GM23338 (cell line): ENCODE data around the gene WDR17. TPM values are rescaled to one million over a fixed set of nuclear protein-coding genes. Genes with fewer than 3 reads are reported as not detected.

Experiments used
- ATAC-seq: fragments of 200-7000 bp; cut with Tn5 transposase; 3 replicates; pipeline ENCODE4 v1.9.1; 2020
- DNase-seq: peaks from one replicate; pipeline ENCODE4 v3.0.0-alpha.2; 2015; ENCODE audit warnings: low spot score
- H2AFZ ChIP-seq: fragments of 200-600 bp; sonication (generic); 2 replicates; pipeline ENCODE4 v1.8.0; 2016; ENCODE audit warnings: antibody characterized with exemption, mild to moderate bottlenecking, moderate library complexity
- H3F3A ChIP-seq: fragments of 200-600 bp; sonication (generic); replicated peaks from 2 replicates; pipeline ENCODE4 v1.8.0; 2017; ENCODE audit warnings: antibody characterized with exemption, mixed run types, low read depth
- H3K27ac ChIP-seq: fragments of 200-600 bp; sonication (generic); 2 replicates; pipeline ENCODE4 v1.6.1; 2016; ENCODE audit warnings: low read depth
- H3K27me3 ChIP-seq: fragments of 200-600 bp; sonication (generic); 2 replicates; pipeline ENCODE4 v1.8.0; 2016; ENCODE audit warnings: mild to moderate bottlenecking, mixed run types, moderate library complexity; ENCODE audit not compliant: insufficient read depth
- H3K36me3 ChIP-seq: fragments of 200-600 bp; sonication (generic); 2 replicates; pipeline ENCODE4 v1.8.0; 2016; ENCODE audit warnings: mild to moderate bottlenecking; ENCODE audit not compliant: insufficient read depth
- H3K4me1 ChIP-seq: fragments of 200-600 bp; sonication (generic); 2 replicates; pipeline ENCODE4 v1.8.0; 2016; ENCODE audit warnings: mild to moderate bottlenecking, moderate library complexity; ENCODE audit not compliant: insufficient read depth
- H3K4me2 ChIP-seq: fragments of 200-600 bp; sonication (generic); 2 replicates; pipeline ENCODE4 v1.7.1; 2017; ENCODE audit warnings: mixed run types
- H3K4me3 ChIP-seq: fragments of 200-600 bp; sonication (generic); 2 replicates; pipeline ENCODE4 v1.6.1; 2016; ENCODE audit warnings: mixed run types
- H3K79me2 ChIP-seq: fragments of 200-600 bp; sonication (generic); replicated peaks from 2 replicates; pipeline ENCODE4 v1.8.0; 2017; ENCODE audit warnings: mild to moderate bottlenecking; ENCODE audit not compliant: insufficient read depth
- H3K9me2 ChIP-seq: fragments of 200-600 bp; sonication (generic); 2 replicates; pipeline ENCODE4 v1.8.0; 2017; ENCODE audit not compliant: insufficient read depth
- H4K20me1 ChIP-seq: fragments of 200-600 bp; sonication (generic); replicated peaks from 2 replicates; pipeline ENCODE4 v1.8.0; 2017; ENCODE audit warnings: mild to moderate bottlenecking; ENCODE audit not compliant: insufficient read depth
- H3K27ac Mint-ChIP-seq: 2 replicates; pipeline ENCODE4 v1.8.0; 2020; ENCODE audit warnings: inconsistent platforms, mild to moderate bottlenecking, moderate library complexity, mixed read lengths
- H3K27me3 Mint-ChIP-seq: 3 replicates; pipeline ENCODE4 v1.8.0; 2022; ENCODE audit warnings: low read depth, mild to moderate bottlenecking, moderate library complexity, mixed read lengths, inconsistent platforms; ENCODE audit not compliant: insufficient read depth, poor library complexity
- H3K36me3 Mint-ChIP-seq: 3 replicates; pipeline ENCODE4 v1.8.0; 2021; ENCODE audit warnings: low read depth, mild to moderate bottlenecking, inconsistent platforms, moderate library complexity, mixed read lengths
- H3K4me1 Mint-ChIP-seq: 3 replicates; pipeline ENCODE4 v1.8.0; 2020; ENCODE audit warnings: mild to moderate bottlenecking, inconsistent platforms, mixed read lengths
- H3K4me3 Mint-ChIP-seq: 3 replicates; pipeline ENCODE4 v1.8.0; 2021; ENCODE audit warnings: moderate library complexity, mild to moderate bottlenecking, inconsistent platforms, mixed read lengths
- H3K9me3 Mint-ChIP-seq: 3 replicates; pipeline ENCODE4 v1.8.0; 2020; ENCODE audit warnings: moderate library complexity, mild to moderate bottlenecking, inconsistent platforms, mixed read lengths
- CREB1 ChIP-seq: fragments of 250-450 bp; sonication (Bioruptor Pico); IDR thresholded peaks from 2 replicates; pipeline ENCODE4 v1.5.0; 2020; ENCODE audit warnings: low read depth, mild to moderate bottlenecking, moderate library complexity
- CTCF ChIP-seq, 2 experiments: fragments of 200-600 bp in 1 of 2; sonication (generic) in 1 of 2; conservative IDR thresholded peaks; 2 replicates each; pipeline versions ENCODE4 v1.5.1 to v1.6.1; 2016 to 2017; ENCODE audit warnings: antibody characterized with exemption in 2 of 2, low read depth in 2 of 2, mild to moderate bottlenecking in 2 of 2, moderate library complexity in 1 of 2
- ETS1 ChIP-seq: IDR thresholded peaks from 2 replicates; pipeline ENCODE4 v1.6.1; 2016; ENCODE audit warnings: antibody characterized with exemption
- EZH2 ChIP-seq: fragments of 200-600 bp; sonication (generic); IDR thresholded peaks from one replicate; pipeline ENCODE4 v1.8.0; 2017; ENCODE audit warnings: antibody characterized with exemption, mild to moderate bottlenecking, low read depth; ENCODE audit not compliant: unreplicated experiment
- EZH2phosphoT487 ChIP-seq: fragments of 200-600 bp; sonication (generic); IDR thresholded peaks from one replicate; pipeline ENCODE4 v1.8.1; 2018; ENCODE audit warnings: antibody characterized with exemption; ENCODE audit not compliant: unreplicated experiment
- JUNB ChIP-seq: IDR thresholded peaks from one replicate; pipeline ENCODE4 v1.6.1; 2016; ENCODE audit warnings: antibody characterized with exemption; ENCODE audit not compliant: unreplicated experiment
- NANOG ChIP-seq: IDR thresholded peaks from 2 replicates; pipeline ENCODE4 v1.6.1; 2016; ENCODE audit warnings: antibody characterized with exemption, borderline replicate concordance
- POLR2AphosphoS5 ChIP-seq: IDR thresholded peaks from 2 replicates; pipeline ENCODE4 v1.6.1; 2016; ENCODE audit warnings: antibody characterized with exemption, low read depth
- REST ChIP-seq: IDR thresholded peaks from one replicate; pipeline ENCODE4 v1.6.1; 2018; ENCODE audit warnings: antibody characterized with exemption; ENCODE audit not compliant: unreplicated experiment
- STAT1 ChIP-seq: IDR thresholded peaks from one replicate; pipeline ENCODE4 v1.6.1; 2016; ENCODE audit warnings: antibody characterized with exemption; ENCODE audit not compliant: unreplicated experiment
- ZNF114 ChIP-seq: fragments of 250-450 bp; sonication (Bioruptor Pico); IDR thresholded peaks from 2 replicates; pipeline ENCODE4 v1.5.0; 2020; ENCODE audit warnings: mild to moderate bottlenecking, moderate library complexity
- ZNF331 ChIP-seq: fragments of 250-450 bp; sonication (Bioruptor Pico); IDR thresholded peaks from 2 replicates; pipeline ENCODE4 v1.5.0; 2020; ENCODE audit warnings: low read depth, mild to moderate bottlenecking, moderate library complexity
- polyA plus RNA-seq: library from polyadenylated mRNA; unstranded; fragments of >200 nt; fragmentation: Nextera tagmentation; extraction: Ambion mirVana; gene quantifications from 2 replicates; pipeline ENCODE4 v1.2.1, GENCODE V29; 2016
- total RNA-seq: library from RNA; depleted of rRNA; stranded (reverse); fragments of >200 nt; shearing (Covaris generic); gene quantifications from 2 replicates; pipeline ENCODE4 v1.2.3, GENCODE V29; 2014

The WDR17 gene
- total and polyA plus RNA-seq, 2 experiments from 2014 or later: 1.9 to 4.3 TPM

DNA sequence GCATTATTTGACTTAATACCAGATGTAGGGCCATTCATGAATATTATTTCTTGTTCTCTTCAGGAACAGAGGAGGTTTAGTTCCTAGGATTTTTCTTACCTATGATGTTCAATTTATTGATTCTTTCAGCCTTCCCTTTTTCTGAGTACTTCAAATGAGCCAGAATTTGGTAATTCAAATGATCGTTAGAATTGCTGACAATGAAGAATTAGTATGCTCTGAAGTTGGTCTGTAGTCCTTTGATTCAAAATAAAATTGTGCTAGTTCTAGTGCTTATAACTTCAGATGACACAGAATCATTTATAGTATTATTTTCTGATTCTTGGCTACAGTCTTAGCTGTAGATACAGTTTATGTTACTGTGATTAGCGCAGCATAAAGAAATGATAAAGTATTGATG is 35.2 kb upstream of the WDR17 start:
- no peak overlapping the region for H2AFZ ChIP-seq
- no peak overlapping the region for H3K4me2 ChIP-seq
- no peaks in the 10 kb centered on the region for H4K20me1 ChIP-seq
- H3K4me3 ChIP-seq: no peak overlapping the region
- H3K9me2 ChIP-seq: no peaks in the 10 kb centered on the region
- H3K79me2 ChIP-seq: no peaks in the 10 kb centered on the region
- H3K4me3 Mint-ChIP-seq: no peak overlapping the region
- H3K27me3 Mint-ChIP-seq: no peaks in the 10 kb centered on the region
- H3K4me1 ChIP-seq: no peaks in the 10 kb centered on the region
- no peaks in the 10 kb centered on the region for H3K4me1 Mint-ChIP-seq
- no peaks in the 10 kb centered on the region for H3K36me3 ChIP-seq
- H3K36me3 Mint-ChIP-seq: no peaks in the 10 kb centered on the region
- DNase-seq (no peak), ATAC-seq (no peak)
- no peaks in the 10 kb centered on the region for H3F3A ChIP-seq
- TF ChIP-seq ETS1: no peak
- TF ChIP-seq CTCF (conservative IDR thresholded peaks at IDR 0.05; ENCODE audit: low read depth in 2 of 2): no peak
- TF ChIP-seq JUNB: no peak
- no peaks in the 10 kb centered on the region; the same call in 2 of the 3 replicates for H3K9me3 Mint-ChIP-seq
- H3K27ac Mint-ChIP-seq: no peak overlapping the region
- H3K27ac ChIP-seq: no peak overlapping the region
- no peaks in the 10 kb centered on the region for H3K27me3 ChIP-seq

DNA sequence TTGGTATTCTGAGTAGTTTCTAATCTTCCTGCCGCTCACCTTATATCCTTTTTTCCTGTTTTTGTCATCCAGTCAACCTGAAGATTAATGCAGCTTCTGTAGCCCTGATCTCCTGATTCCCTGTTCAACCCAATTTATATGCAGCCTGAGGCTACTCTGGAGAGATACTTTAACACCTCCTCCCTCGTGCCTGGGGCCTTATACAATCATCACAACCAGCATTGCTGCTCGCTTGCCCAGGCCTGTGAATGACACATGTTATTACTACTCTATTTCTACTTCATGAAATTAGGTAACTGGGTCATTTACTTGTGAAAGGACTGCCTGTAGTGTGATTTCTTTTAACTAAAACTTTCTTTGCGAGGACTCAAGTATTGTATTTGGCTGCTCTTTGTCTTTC is 33.7 kb upstream of the WDR17 start:
- H3K9me2 ChIP-seq: no peaks in the 10 kb centered on the region
- no peaks in the 10 kb centered on the region for H4K20me1 ChIP-seq
- Mint-ChIP-seq H3K9me3 (no peaks in the 10 kb centered on the region; the same call in 2 of the 3 replicates), H3K27ac (no peak overlapping the region), H3K27me3 (no peaks in the 10 kb centered on the region), H3K4me3 (no peak overlapping the region), H3K36me3 (no peaks in the 10 kb centered on the region), H3K4me1 (no peaks in the 10 kb centered on the region)
- no peak for ATAC-seq
- H3K27me3 ChIP-seq: no peaks in the 10 kb centered on the region
- H3F3A ChIP-seq: no peaks in the 10 kb centered on the region
- H2AFZ ChIP-seq: no peak overlapping the region
- H3K36me3 ChIP-seq: no peaks in the 10 kb centered on the region
- no peak overlapping the region for H3K27ac ChIP-seq
- no peak overlapping the region for H3K4me2 ChIP-seq
- no peak overlapping the region for H3K4me3 ChIP-seq
- no peaks in the 10 kb centered on the region for H3K79me2 ChIP-seq
- TF ChIP-seq EZH2: no peak
- no peak for TF ChIP-seq REST
- no peak for TF ChIP-seq CREB1 (CRISPR knock-in tag)
- TF ChIP-seq EZH2phosphoT487: no peak
- TF ChIP-seq JUNB: no peak
- no peak for TF ChIP-seq ZNF331 (CRISPR knock-in tag)
- no peak for TF ChIP-seq ETS1
- no peak for TF ChIP-seq ZNF114 (CRISPR knock-in tag)
- TF ChIP-seq POLR2AphosphoS5: no peak
- no peak for TF ChIP-seq CTCF (conservative IDR thresholded peaks at IDR 0.05; ENCODE audit: low read depth in 2 of 2)
- no peak for TF ChIP-seq STAT1
- TF ChIP-seq NANOG: no peak
- no peaks in the 10 kb centered on the region for H3K4me1 ChIP-seq
- no peak for DNase-seq
